Trophoblast cell (in vitro differentiated cells and primary cell): ENCODE data around the gene KRT6A.

ENCODE experiments used
- DNase-seq, 2 donors: peaks; one replicate each; pipeline ENCODE4 v3.0.0-alpha.2; 2016
- H2AFZ ChIP-seq: 2 replicates; pipeline ENCODE4 v1.6.1; 2013; ENCODE audit warnings: low read length, moderate library complexity, mild to moderate bottlenecking; ENCODE audit not compliant: insufficient read depth, poor library complexity
- H2AK5ac ChIP-seq: 2 replicates; pipeline ENCODE4 v1.6.1; 2013; ENCODE audit warnings: mild to moderate bottlenecking, low read length
- H2BK120ac ChIP-seq: 2 replicates; pipeline ENCODE4 v1.6.1; 2013; ENCODE audit warnings: low read length, mild to moderate bottlenecking, moderate library complexity; ENCODE audit not compliant: insufficient read depth, poor library complexity
- H2BK12ac ChIP-seq: 2 replicates; pipeline ENCODE4 v1.6.1; 2013; ENCODE audit warnings: mild to moderate bottlenecking, low read length, moderate library complexity
- H2BK5ac ChIP-seq: 2 replicates; pipeline ENCODE4 v1.6.1; 2013; ENCODE audit warnings: low read length, low read depth, moderate library complexity, mild to moderate bottlenecking; ENCODE audit not compliant: poor library complexity
- H3K14ac ChIP-seq: 2 replicates; pipeline ENCODE4 v1.6.1; 2013; ENCODE audit warnings: mild to moderate bottlenecking, low read length
- H3K18ac ChIP-seq: 2 replicates; pipeline ENCODE4 v1.6.1; 2013; ENCODE audit warnings: mild to moderate bottlenecking, low read length
- H3K23ac ChIP-seq: 2 replicates; pipeline ENCODE4 v1.6.1; 2013; ENCODE audit warnings: low read length
- H3K27ac ChIP-seq: 2 replicates; pipeline ENCODE4 v1.5.1; 2013; ENCODE audit warnings: low read depth, mild to moderate bottlenecking, inconsistent platforms, low read length, moderate library complexity
- H3K27me3 ChIP-seq: 2 replicates; pipeline ENCODE4 v1.6.1; 2013; ENCODE audit warnings: inconsistent platforms, mild to moderate bottlenecking, low read length, moderate library complexity; ENCODE audit not compliant: insufficient read depth
- H3K36me3 ChIP-seq, 2 experiments: 1 replicate in 1 of 2; 2 replicates in 1 of 2; pipeline ENCODE4 v1.6.1; 2013; ENCODE audit warnings: low read length in 2 of 2, mild to moderate bottlenecking in 2 of 2, moderate library complexity in 1 of 2; ENCODE audit not compliant: insufficient read depth in 2 of 2, control insufficient read depth in 1 of 2
- H3K4ac ChIP-seq: 2 replicates; pipeline ENCODE4 v1.6.1; 2013; ENCODE audit warnings: low read depth, mild to moderate bottlenecking, low read length, moderate library complexity
- H3K4me1 ChIP-seq, 2 experiments: 1 replicate in 1 of 2; 2 replicates in 1 of 2; pipeline ENCODE4 v1.6.1; 2013; ENCODE audit warnings: low read length in 2 of 2, mild to moderate bottlenecking in 2 of 2, moderate library complexity in 1 of 2; ENCODE audit not compliant: insufficient read depth in 2 of 2, control insufficient read depth in 1 of 2
- H3K4me2 ChIP-seq: 2 replicates; pipeline ENCODE4 v1.6.1; 2013; ENCODE audit warnings: inconsistent platforms, mild to moderate bottlenecking, low read length, moderate library complexity
- H3K4me3 ChIP-seq: 2 replicates; pipeline ENCODE4 v1.5.1; 2013; ENCODE audit warnings: mild to moderate bottlenecking, low read depth, low read length, inconsistent platforms
- H3K79me1 ChIP-seq: one replicate; pipeline ENCODE4 v1.6.1; 2013; ENCODE audit warnings: low read length
- H3K79me2 ChIP-seq: 2 replicates; pipeline ENCODE4 v1.6.1; 2013; ENCODE audit warnings: low read length, mild to moderate bottlenecking; ENCODE audit not compliant: control insufficient read depth, insufficient read depth, poor library complexity
- H3K9ac ChIP-seq: 2 replicates; pipeline ENCODE4 v1.6.1; 2013; ENCODE audit warnings: mild to moderate bottlenecking, low read length
- H3K9me3 ChIP-seq: 2 replicates; pipeline ENCODE4 v1.6.1; 2013; ENCODE audit warnings: low read depth, mild to moderate bottlenecking, control low read depth, inconsistent platforms, low read length; ENCODE audit not compliant: insufficient read depth
- H4K12ac ChIP-seq: 2 replicates; pipeline ENCODE4 v1.6.1; 2013; ENCODE audit warnings: low read depth, mild to moderate bottlenecking, low read length, moderate library complexity
- H4K8ac ChIP-seq: 2 replicates; pipeline ENCODE4 v1.6.1; 2013; ENCODE audit warnings: low read depth, mild to moderate bottlenecking, low read length, moderate library complexity
- H4K91ac ChIP-seq: one replicate; pipeline ENCODE4 v1.6.1; 2013; ENCODE audit warnings: low read depth, mild to moderate bottlenecking, low read length, moderate library complexity
- WGBS: extraction: QIAGEN DNeasy Blood & Tissue Kit; methylation state at CpG from one replicate; pipeline ENCODE4 v1.1.7; 2013; ENCODE audit warnings: missing lambda C conversion rate; ENCODE audit not compliant: insufficient read length, insufficient coverage; ENCODE audit errors: extremely low coverage; 5-methylcytosine and 5-hydroxymethylcytosine counted together

Gene KRT6A

DNA sequence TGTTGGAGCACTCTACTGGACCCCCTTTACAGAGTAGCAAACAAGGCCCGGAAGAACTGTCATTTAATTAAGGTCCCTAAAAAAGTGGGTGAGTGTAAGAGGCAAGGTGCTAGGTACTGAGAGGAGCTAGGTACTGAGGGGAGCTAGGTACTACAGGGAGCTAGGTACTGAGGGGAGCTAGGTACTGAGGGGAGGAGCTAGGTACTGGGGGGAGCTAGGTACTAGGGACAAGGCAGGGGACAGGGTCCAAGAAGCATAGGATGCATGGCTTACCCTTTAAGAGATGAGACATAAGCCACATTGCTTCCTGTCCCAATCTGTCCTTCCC lies 22.2 kb upstream of the KRT6A start:
- H3K4ac ChIP-seq: no peak overlapping the region

DNA sequence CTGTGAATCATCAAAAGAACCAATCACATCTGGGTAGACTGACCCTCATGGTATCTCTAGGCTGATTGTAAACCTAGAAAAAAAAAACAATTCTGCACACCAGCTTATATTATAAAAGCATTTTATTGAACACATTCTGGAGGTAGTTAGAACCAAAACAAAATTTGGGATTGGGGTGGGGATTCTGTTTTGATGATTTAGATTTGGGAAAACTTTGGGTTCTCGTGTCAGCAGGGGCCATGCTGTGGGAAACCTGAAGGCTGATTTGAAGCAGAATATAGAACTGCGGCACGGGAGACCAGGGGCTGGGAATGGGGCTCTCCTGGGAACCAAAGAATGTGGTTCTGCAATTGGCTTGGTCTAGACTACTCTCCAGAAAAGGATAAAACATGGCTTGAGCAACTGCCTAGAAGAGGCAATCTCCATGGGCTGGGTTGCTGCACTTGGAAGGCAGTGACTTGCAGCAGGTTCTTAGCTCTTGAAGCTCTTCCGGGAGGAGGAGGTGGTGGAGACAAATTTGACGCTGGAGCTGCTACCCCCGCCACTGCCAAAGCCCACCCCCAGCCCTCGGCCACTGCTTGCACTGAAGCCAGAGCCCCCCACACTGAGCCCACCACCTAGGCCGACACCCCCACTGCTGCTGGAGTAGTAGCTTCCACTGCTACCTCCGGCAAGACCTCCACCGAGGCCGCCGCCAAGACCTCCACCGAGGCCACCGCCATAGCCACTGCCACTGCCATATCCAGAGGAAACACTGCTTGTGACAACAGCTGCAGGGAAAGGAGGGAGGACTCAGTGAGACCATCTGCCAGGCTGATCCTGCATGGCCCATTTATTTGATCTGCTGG lies 21.6 kb upstream of the KRT6A start:
- H3K27ac ChIP-seq: no peak overlapping the region
- H3K23ac ChIP-seq: no peak overlapping the region
- no peak overlapping the region for H4K12ac ChIP-seq
- no peak overlapping the region for H2BK5ac ChIP-seq
- H3K9me3 ChIP-seq: peaks cover 2% of the 10 kb centered on the region
- H4K91ac ChIP-seq: no peak overlapping the region
- H3K4ac ChIP-seq: no peak overlapping the region
- no peaks in the 10 kb centered on the region for H3K27me3 ChIP-seq
- no peaks in the 10 kb centered on the region for H3K4me1 ChIP-seq
- H3K4me2 ChIP-seq: no peak overlapping the region
- H3K9ac ChIP-seq: no peak overlapping the region
- H4K8ac ChIP-seq: no peak overlapping the region
- H3K79me2 ChIP-seq: no peaks in the 10 kb centered on the region
- no peak overlapping the region for H3K4me3 ChIP-seq
- no peak overlapping the region for H3K14ac ChIP-seq
- no peak overlapping the region for H3K18ac ChIP-seq
- WGBS: no CpG with 5 or more reads among the region's 14 CpGs
- H3K79me1 ChIP-seq: no peaks in the 10 kb centered on the region
- no peak overlapping the region for H2BK120ac ChIP-seq
- H3K36me3 ChIP-seq: no peaks in the 10 kb centered on the region
- no peak overlapping the region for H2AK5ac ChIP-seq
- H2BK12ac ChIP-seq: no peak overlapping the region
- DNase-seq: no peak
- no peak overlapping the region for H2AFZ ChIP-seq

More for the DNA sequence above, 22.2 kb upstream of the KRT6A start:
- no peak overlapping the region for H4K8ac ChIP-seq
- H3K27ac ChIP-seq: no peak overlapping the region
- H3K27me3 ChIP-seq: no peaks in the 10 kb centered on the region
- no peak overlapping the region for H3K9ac ChIP-seq
- peaks cover 2% of the 10 kb centered on the region for H3K9me3 ChIP-seq
- no peak overlapping the region for H3K4me3 ChIP-seq
- no peak for DNase-seq
- no peak overlapping the region for H2AFZ ChIP-seq
- no peaks in the 10 kb centered on the region for H3K4me1 ChIP-seq
- no peak overlapping the region for H3K14ac ChIP-seq
- H4K91ac ChIP-seq: no peak overlapping the region
- H3K18ac ChIP-seq: no peak overlapping the region
- no peaks in the 10 kb centered on the region for H3K79me2 ChIP-seq
- no peaks in the 10 kb centered on the region for H3K79me1 ChIP-seq
- H3K23ac ChIP-seq: no peak overlapping the region
- H2BK12ac ChIP-seq: no peak overlapping the region
- H2BK5ac ChIP-seq: no peak overlapping the region
- H4K12ac ChIP-seq: no peak overlapping the region
- H3K4me2 ChIP-seq: no peak overlapping the region
- no CpG with 5 or more reads among the region's 1 CpG for WGBS
- H2AK5ac ChIP-seq: no peak overlapping the region
- no peak overlapping the region for H2BK120ac ChIP-seq
- no peaks in the 10 kb centered on the region for H3K36me3 ChIP-seq

GRCh38 chr12:52513736-52514135 lies 20.7 kb upstream of the KRT6A start:
- Histone ChIP-seq H3K79me1 (no peaks in the 10 kb centered on the region), H3K23ac (no peak overlapping the region), H3K9me3 (peaks cover 2% of the 10 kb centered on the region), H2BK12ac (no peak overlapping the region), H2BK120ac (no peak overlapping the region), H4K12ac (no peak overlapping the region), H3K18ac (no peak overlapping the region), H4K91ac (no peak overlapping the region), H3K4me3 (no peak overlapping the region), H3K4ac (no peak overlapping the region), H2AFZ (no peak overlapping the region), H3K79me2 (no peaks in the 10 kb centered on the region), H3K14ac (no peak overlapping the region), H3K9ac (no peak overlapping the region), H3K4me2 (no peak overlapping the region), H2BK5ac (no peak overlapping the region), H3K4me1 (no peaks in the 10 kb centered on the region), H3K27ac (no peak overlapping the region), H2AK5ac (no peak overlapping the region), H3K36me3 (no peaks in the 10 kb centered on the region), H3K27me3 (no peaks in the 10 kb centered on the region), H4K8ac (no peak overlapping the region)
- DNase-seq: no peak
- no CpG with 5 or more reads among the region's 6 CpGs for WGBS

DNA sequence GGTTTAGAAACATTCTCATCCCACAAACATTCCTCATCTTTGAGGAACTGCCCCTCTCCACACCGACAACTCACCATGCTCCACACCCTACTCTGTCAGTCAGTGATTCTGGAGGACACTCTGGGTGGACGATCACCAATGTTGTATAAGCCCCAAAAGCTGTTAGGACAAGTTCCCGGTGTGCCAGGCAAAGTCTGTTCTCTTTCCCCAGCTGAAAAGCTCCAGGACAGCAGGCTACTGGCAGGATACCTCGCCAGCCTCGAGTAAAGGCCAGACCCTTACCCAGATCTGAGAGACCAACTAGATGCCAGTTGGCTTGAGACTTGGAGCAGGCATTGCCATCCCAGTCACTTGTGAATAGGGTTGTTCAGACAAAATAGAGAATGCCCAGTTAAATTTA lies 15.2 kb upstream of the KRT6A start:
- H3K27ac ChIP-seq: no peak overlapping the region
- H4K91ac ChIP-seq: no peak overlapping the region
- no peak overlapping the region for H2AFZ ChIP-seq
- no peaks in the 10 kb centered on the region for H3K27me3 ChIP-seq
- no peak overlapping the region for H4K8ac ChIP-seq
- peak overlapping the region; percentile 29 for H2BK12ac ChIP-seq
- H3K4me3 ChIP-seq: no peak overlapping the region
- no peak overlapping the region for H4K12ac ChIP-seq
- H3K9ac ChIP-seq: no peak overlapping the region
- no peaks in the 10 kb centered on the region for H3K9me3 ChIP-seq
- DNase-seq: no peak
- H3K36me3 ChIP-seq: no peaks in the 10 kb centered on the region
- no peak overlapping the region for H3K4ac ChIP-seq
- no peak overlapping the region for H2AK5ac ChIP-seq
- H3K4me2 ChIP-seq: no peak overlapping the region
- H3K79me1 ChIP-seq: no peaks in the 10 kb centered on the region
- no peak overlapping the region for H3K23ac ChIP-seq
- no CpG with 5 or more reads among the region's 5 CpGs for WGBS
- no peaks in the 10 kb centered on the region for H3K4me1 ChIP-seq
- no peaks in the 10 kb centered on the region for H3K79me2 ChIP-seq
- no peak overlapping the region for H3K14ac ChIP-seq
- H2BK5ac ChIP-seq: no peak overlapping the region
- no peak overlapping the region for H2BK120ac ChIP-seq
- H3K18ac ChIP-seq: no peak overlapping the region
